Measurements from ENCODE around the gene ZMPSTE24. TPM values are rescaled to one million over a fixed set of nuclear protein-coding genes. Genes with fewer than 3 reads are reported as not detected.

The ZMPSTE24 gene
- total RNA-seq, 1 donor from 2014 or later = 34.1 TPM

- no peak for DNase-seq (ENCODE audit: extremely low spot score, unreplicated experiment)
- Mint-ChIP-seq H3K4me3 (no peak overlapping the region), H3K9me3 (no peaks in the 10 kb centered on the region), H3K27me3 (no peaks in the 10 kb centered on the region), H3K27ac (no peak overlapping the region), H3K36me3 (no peaks in the 10 kb centered on the region), H3K4me1 (ENCODE audit: unreplicated experiment) (no peaks in the 10 kb centered on the region)
- no peak for TF ChIP-seq CTCF (conservative IDR thresholded peaks at IDR 0.05)
These were observed 49.1 kb downstream of the ZMPSTE24 start for GRCh38 chr1:40307186-40307585.

- Mint-ChIP-seq H3K9me3 (no peaks in the 10 kb centered on the region), H3K27me3 (no peaks in the 10 kb centered on the region), H3K36me3 (no peaks in the 10 kb centered on the region), H3K4me3 (no peak overlapping the region), H3K27ac (no peak overlapping the region), H3K4me1 (ENCODE audit: unreplicated experiment) (peaks cover 3% of the 10 kb centered on the region)
- no peak for TF ChIP-seq CTCF (conservative IDR thresholded peaks at IDR 0.05)
- DNase-seq (ENCODE audit: extremely low spot score, unreplicated experiment) = no peak
These were observed 50.1 kb downstream of the ZMPSTE24 start for GRCh38 chr1:40308036-40308727.

DNA sequence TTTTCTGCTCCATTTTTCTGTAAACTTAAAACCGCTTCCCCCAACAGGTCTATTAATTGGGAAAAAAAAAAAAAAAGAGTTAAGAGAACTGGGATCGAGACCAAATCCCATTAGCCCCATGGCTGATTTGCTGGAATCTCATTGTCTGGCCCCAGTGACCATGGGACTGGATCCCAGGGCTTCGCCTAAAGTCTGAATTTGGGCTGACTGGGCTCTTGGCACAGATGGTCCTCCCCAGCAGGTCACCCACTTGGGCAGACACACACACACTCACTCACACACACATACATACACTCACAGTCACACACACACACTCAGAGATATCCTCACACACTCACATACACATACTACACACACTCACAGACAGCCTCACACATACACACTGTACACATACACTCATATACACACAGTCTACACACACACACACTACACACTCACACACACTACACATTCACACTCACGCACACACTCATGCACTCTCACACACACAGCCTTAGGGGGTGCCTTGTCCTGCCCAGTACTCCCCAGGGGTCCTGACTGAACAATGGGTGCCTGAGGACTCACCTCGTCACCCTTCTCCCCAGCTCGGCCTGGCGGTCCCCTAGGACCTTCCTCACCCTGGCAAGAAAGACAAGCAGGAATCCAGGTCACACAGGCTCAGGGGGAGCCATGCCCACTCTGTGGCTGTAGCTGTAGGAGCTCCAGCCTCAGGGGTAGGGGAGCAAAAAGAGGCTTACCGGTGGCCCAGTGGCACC, 51.5 kb downstream of the ZMPSTE24 start:
- Mint-ChIP-seq H3K36me3 (no peaks in the 10 kb centered on the region), H3K27ac (no peak overlapping the region), H3K4me3 (no peak overlapping the region), H3K9me3 (no peaks in the 10 kb centered on the region), H3K4me1 (ENCODE audit: unreplicated experiment) (peaks cover 6% of the 10 kb centered on the region), H3K27me3 (peaks cover 2% of the 10 kb centered on the region)
- no peak for TF ChIP-seq CTCF (conservative IDR thresholded peaks at IDR 0.05)
- no peak for DNase-seq (ENCODE audit: extremely low spot score, unreplicated experiment)

DNA sequence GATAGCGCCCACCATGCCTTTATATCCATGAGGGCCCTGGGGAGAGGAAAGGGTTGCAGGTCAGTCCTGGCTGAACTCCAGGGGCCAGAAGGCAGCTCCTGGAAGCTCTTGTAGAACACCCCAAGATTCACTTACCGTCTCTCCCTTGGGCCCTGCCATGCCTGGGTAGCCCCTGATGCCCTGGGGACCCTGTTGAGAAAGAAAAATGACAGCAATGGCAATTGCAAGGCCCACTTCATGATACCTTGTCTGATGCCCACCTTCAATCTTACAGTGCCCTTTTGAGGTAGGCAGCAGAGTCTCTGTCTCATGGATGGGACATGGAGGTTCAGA, 52.1 kb downstream of the ZMPSTE24 start:
- Mint-ChIP-seq H3K27ac (no peak overlapping the region), H3K4me1 (ENCODE audit: unreplicated experiment) (peaks cover 10% of the 10 kb centered on the region), H3K4me3 (no peak overlapping the region), H3K36me3 (no peaks in the 10 kb centered on the region), H3K9me3 (no peaks in the 10 kb centered on the region), H3K27me3 (peaks cover 8% of the 10 kb centered on the region)
- DNase-seq (ENCODE audit: extremely low spot score, unreplicated experiment) = no peak
- TF ChIP-seq CTCF (conservative IDR thresholded peaks at IDR 0.05) = no peak

DNA sequence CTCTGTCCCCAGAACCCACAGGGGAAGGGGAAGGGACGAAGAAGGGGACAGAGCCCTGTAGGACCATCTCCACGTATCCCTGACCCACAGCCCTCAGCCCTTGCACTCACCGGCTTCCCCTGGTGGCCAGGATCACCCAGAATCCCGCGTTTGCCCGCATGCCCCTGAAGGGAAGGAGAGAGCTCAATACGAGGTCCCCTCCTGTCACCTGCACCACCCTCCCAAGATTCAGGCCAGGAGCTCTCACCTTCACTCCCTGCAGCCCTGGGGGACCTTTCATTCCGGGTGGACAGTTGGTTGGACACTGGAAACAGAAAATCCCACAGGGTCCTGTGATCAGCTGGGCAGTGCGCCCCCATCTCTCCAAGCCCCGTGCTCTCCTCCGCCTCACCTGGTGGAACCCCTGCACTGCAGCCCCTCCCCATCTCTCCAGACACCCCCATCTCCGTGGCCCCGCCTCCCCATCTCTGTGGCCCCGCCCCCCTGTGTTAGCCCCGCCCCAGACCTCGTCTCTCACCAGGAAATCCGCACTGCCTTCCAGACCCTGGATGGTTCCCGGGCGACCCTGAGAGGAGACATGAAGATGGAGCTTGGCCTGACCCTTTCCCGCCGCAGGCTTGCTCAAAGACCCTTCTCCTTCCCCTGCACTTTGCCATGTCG, 53.1 kb downstream of the ZMPSTE24 start:
- Mint-ChIP-seq H3K27me3 (peaks cover 17% of the 10 kb centered on the region), H3K4me1 (ENCODE audit: unreplicated experiment) (peaks cover 10% of the 10 kb centered on the region), H3K36me3 (no peaks in the 10 kb centered on the region), H3K27ac (no peak overlapping the region), H3K4me3 (no peak overlapping the region), H3K9me3 (no peaks in the 10 kb centered on the region)
- no peak for DNase-seq (ENCODE audit: extremely low spot score, unreplicated experiment)
- TF ChIP-seq CTCF (conservative IDR thresholded peaks at IDR 0.05) = no peak
